CD4-positive, alpha-beta T cell (primary cell): ENCODE data around the gene CYBRD1. TPM values are rescaled to one million over a fixed set of nuclear protein-coding genes. Genes with fewer than 3 reads are reported as not detected.

Experiments used
- ATAC-seq: fragments of 200-7000 bp; cut with Tn5 transposase; one replicate; pipeline ENCODE4 v1.10.0; 2022; ENCODE audit warnings: mild to moderate bottlenecking; ENCODE audit not compliant: poor library complexity
- CTCF ChIA-PET: fragments of 350-600 bp; sonication (Branson Sonifier 250); formaldehyde crosslinking; loops from one replicate; lab custom pipeline; 2021; ENCODE audit warnings: antibody characterized with exemption, inconsistent platforms; lab: Charles Lee
- POLR2A ChIA-PET: fragments of 350-600 bp; sonication (Branson Sonifier 250); formaldehyde crosslinking; loops from one replicate; lab custom pipeline; 2021; ENCODE audit warnings: antibody characterized with exemption, inconsistent platforms; lab: Charles Lee
- DNase-seq, 14 experiments: peaks; one replicate each; pipeline ENCODE4 v3.0.0-alpha.2; 2013 to 2020; ENCODE audit warnings: mixed read lengths in 2 of 14
- H3K27ac ChIP-seq, 2 donors: one replicate each; pipeline versions ENCODE4 v1.5.1 to v1.7.0; 2013; ENCODE audit warnings: low read length in 2 of 2, low read depth in 1 of 2, mild to moderate bottlenecking in 1 of 2
- H3K27me3 ChIP-seq, 2 experiments: 1 replicate in 1 of 2; 2 replicates in 1 of 2; pipeline versions ENCODE4 v1.6.1 to v1.7.0; 2013; ENCODE audit warnings: low read length in 2 of 2, control low read depth in 1 of 2, mild to moderate bottlenecking in 1 of 2, moderate library complexity in 1 of 2; ENCODE audit not compliant: insufficient read depth in 2 of 2, control insufficient read depth in 1 of 2
- H3K36me3 ChIP-seq: one replicate; pipeline ENCODE4 v1.6.1; 2013; ENCODE audit warnings: low read length, control low read depth; ENCODE audit not compliant: insufficient read depth
- H3K4me1 ChIP-seq: one replicate; pipeline ENCODE4 v1.6.1; 2013; ENCODE audit warnings: low read length, control low read depth; ENCODE audit not compliant: insufficient read depth
- H3K4me3 ChIP-seq: one replicate; pipeline ENCODE4 v1.5.1; 2013; ENCODE audit warnings: mild to moderate bottlenecking, low read length, moderate library complexity
- H3K9me3 ChIP-seq, 2 experiments: 1 replicate in 1 of 2; 2 replicates in 1 of 2; pipeline versions ENCODE4 v1.6.1 to v1.7.0; 2013; ENCODE audit warnings: low read length in 2 of 2, mild to moderate bottlenecking in 2 of 2, control low read depth in 1 of 2, moderate library complexity in 1 of 2; ENCODE audit not compliant: control insufficient read depth in 1 of 2, insufficient read depth in 1 of 2
- H3K27ac Mint-ChIP-seq: one replicate; pipeline ENCODE4 v1.8.0; 2020; ENCODE audit warnings: mixed read lengths
- H3K27me3 Mint-ChIP-seq: one replicate; pipeline ENCODE4 v1.8.0; 2021; ENCODE audit warnings: mixed read lengths
- H3K36me3 Mint-ChIP-seq: one replicate; pipeline ENCODE4 v1.8.0; 2021; ENCODE audit warnings: low read depth, mixed read lengths
- H3K4me1 Mint-ChIP-seq: one replicate; pipeline ENCODE4 v1.8.0; 2021; ENCODE audit warnings: low read depth, mixed read lengths
- H3K4me3 Mint-ChIP-seq: one replicate; pipeline ENCODE4 v1.8.0; 2020; ENCODE audit warnings: mild to moderate bottlenecking, mixed read lengths
- H3K9me3 Mint-ChIP-seq: one replicate; pipeline ENCODE4 v1.8.0; 2020; ENCODE audit warnings: mixed read lengths
- intact Hi-C, 2 experiments: fragments of 100-400 bp; cut with DNase I in 1 of 2; cut with micrococcal nuclease in 1 of 2; formaldehyde crosslinking; loops; one replicate each; pipeline versions ENCODE4 v1.15.1 to v1.9.0; 2023 to 2025; cut with DNase I, micrococcal nuclease
- total RNA-seq, 174 experiments: library from RNA in 2 of 174; stranded (reverse) in 2 of 174; gene quantifications; one replicate each; pipeline ENCODE4 v1.2.3 and lab custom pipeline; 2021 to 2026
- TF ChIP-seq, protein P1 (sequence below): fragments of 200-600 bp; IDR thresholded peaks from one replicate; pipeline ENCODE4 v1.8.0; 2022; ENCODE audit warnings: antibody characterized with exemption, mild to moderate bottlenecking

CYBRD1 gene
- total RNA-seq, 2 experiments from 2014 or later, result 0.27 to 0.45 TPM

DNA sequence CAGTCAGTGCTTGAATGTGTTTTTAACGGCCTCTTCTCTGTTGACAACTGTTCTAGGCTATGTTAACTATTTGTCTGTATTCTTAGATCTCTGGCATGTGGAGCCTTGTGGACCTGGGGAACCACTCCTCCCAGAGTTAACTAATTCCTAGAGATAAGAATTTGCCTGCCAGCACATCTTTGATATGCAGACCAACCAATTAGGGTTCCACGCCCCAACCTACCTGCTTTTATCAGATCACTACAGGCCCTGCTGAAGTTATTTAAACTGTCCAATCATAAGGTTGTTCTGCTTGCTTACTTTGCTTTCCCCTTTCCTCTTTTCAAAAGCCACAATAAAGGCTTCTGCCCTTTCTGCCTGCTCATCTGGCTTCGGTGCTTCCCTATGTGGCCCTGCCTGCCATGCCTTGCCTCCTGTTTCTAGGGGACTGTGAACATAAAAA lies 8.5 kb upstream of the CYBRD1 start:
- Mint-ChIP-seq H3K4me3 (no peak overlapping the region), H3K27ac (no peak overlapping the region), H3K4me1 (no peaks in the 10 kb centered on the region), H3K36me3 (no peaks in the 10 kb centered on the region), H3K27me3 (peaks cover 6% of the 10 kb centered on the region), H3K9me3 (no peaks in the 10 kb centered on the region)
- H3K36me3 ChIP-seq, result no peaks in the 10 kb centered on the region
- ATAC-seq (no peak), DNase-seq (no peak)
- TF ChIP-seq, protein P1, sequence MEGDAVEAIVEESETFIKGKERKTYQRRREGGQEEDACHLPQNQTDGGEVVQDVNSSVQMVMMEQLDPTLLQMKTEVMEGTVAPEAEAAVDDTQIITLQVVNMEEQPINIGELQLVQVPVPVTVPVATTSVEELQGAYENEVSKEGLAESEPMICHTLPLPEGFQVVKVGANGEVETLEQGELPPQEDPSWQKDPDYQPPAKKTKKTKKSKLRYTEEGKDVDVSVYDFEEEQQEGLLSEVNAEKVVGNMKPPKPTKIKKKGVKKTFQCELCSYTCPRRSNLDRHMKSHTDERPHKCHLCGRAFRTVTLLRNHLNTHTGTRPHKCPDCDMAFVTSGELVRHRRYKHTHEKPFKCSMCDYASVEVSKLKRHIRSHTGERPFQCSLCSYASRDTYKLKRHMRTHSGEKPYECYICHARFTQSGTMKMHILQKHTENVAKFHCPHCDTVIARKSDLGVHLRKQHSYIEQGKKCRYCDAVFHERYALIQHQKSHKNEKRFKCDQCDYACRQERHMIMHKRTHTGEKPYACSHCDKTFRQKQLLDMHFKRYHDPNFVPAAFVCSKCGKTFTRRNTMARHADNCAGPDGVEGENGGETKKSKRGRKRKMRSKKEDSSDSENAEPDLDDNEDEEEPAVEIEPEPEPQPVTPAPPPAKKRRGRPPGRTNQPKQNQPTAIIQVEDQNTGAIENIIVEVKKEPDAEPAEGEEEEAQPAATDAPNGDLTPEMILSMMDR, result no peak
- no peak overlapping the region for H3K27ac ChIP-seq
- H3K4me1 ChIP-seq, result no peaks in the 10 kb centered on the region
- no peak overlapping the region for H3K4me3 ChIP-seq
- CTCF ChIA-PET, result no interaction called here
- POLR2A ChIA-PET, result no interaction called here
- intact Hi-C loops, result no loop called here
- H3K9me3 ChIP-seq, result no peaks in the 10 kb centered on the region
- H3K27me3 ChIP-seq, result no peaks in the 10 kb centered on the region

DNA sequence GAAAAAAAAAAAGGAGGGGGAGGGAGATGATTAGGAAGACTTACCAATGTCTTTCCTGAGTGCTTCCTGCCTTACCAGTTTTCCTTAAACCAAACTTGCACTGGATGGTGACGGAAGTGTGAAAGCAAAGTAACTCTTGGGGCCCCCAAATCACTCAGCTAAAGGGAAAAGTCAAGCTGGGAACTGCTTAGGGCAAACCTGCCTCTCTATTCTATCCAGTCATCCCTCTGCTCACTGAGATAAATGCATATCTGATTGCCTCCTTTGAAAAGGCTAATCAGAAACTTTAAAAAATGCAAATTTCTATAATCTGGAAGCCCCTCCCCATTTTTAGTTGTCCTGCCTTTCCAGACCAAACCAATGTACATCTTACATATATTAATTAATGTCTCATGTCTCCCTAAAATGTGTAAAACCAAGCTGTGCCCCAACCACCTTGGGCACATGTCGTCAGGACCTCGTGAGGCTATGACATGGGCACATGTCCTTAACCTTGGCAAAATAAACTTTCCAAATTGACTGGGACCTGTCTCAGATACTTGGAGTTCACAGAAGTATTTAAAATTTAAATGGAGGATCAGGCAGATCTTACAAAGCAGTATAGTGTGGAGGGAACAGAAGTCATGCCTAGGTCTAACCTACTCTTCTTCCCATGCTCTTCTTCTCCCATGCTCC lies 7.2 kb upstream of the CYBRD1 start:
- no peak overlapping the region for H3K27ac ChIP-seq
- intact Hi-C loops, result no loop called here
- H3K27ac Mint-ChIP-seq, result no peak overlapping the region
- TF ChIP-seq, protein P1, result no peak
- H3K4me3 Mint-ChIP-seq, result no peak overlapping the region
- no peaks in the 10 kb centered on the region for H3K4me1 ChIP-seq
- H3K27me3 Mint-ChIP-seq, result peaks cover 19% of the 10 kb centered on the region
- ATAC-seq (no peak), DNase-seq (no peak)
- no peak overlapping the region for H3K4me3 ChIP-seq
- H3K36me3 ChIP-seq, result no peaks in the 10 kb centered on the region
- H3K9me3 Mint-ChIP-seq, result no peaks in the 10 kb centered on the region
- H3K4me1 Mint-ChIP-seq, result no peaks in the 10 kb centered on the region
- no peaks in the 10 kb centered on the region for H3K9me3 ChIP-seq
- H3K36me3 Mint-ChIP-seq, result no peaks in the 10 kb centered on the region
- no peaks in the 10 kb centered on the region for H3K27me3 ChIP-seq
- ChIA-PET CTCF (no interaction called here), POLR2A (no interaction called here)

DNA sequence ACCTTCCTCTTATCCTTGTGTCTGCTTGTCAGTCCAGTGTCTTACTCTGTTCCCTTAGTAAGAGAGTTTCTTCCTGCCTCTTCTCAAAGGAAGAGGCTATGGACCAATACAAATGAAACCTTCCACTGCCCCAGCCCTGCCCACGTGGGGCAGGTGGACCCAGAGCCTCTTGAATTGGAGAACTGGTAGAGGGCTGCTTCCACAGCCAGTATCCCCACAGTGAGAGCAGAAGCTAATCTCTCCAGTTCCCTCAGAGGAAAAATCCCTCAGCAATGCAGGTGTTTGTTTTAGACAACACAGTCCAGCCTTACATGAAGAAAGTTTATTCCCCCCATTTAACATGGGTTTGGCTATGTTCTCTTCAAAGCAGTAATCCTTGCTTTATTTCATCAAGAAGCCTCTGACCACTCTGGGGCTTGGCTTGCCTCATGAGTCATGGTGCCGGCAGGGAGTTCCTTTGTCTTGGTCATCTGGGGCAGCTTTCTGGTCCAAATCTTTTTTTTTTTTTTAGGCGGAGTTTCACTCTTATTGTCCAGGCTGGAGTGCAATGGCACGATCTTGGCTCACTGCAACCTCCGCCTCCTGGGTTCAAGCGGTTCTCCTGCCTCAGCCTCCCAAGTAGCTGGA lies 6.5 kb upstream of the CYBRD1 start:
- H3K4me1 Mint-ChIP-seq, result no peaks in the 10 kb centered on the region
- Histone ChIP-seq H3K9me3 (no peaks in the 10 kb centered on the region), H3K36me3 (no peaks in the 10 kb centered on the region), H3K4me3 (no peak overlapping the region), H3K27me3 (peaks cover 0 to 5% of the 10 kb centered on the region in 2 experiments), H3K27ac (no peak overlapping the region), H3K4me1 (no peaks in the 10 kb centered on the region)
- DNase-seq, result no peak
- peaks cover 24% of the 10 kb centered on the region for H3K27me3 Mint-ChIP-seq
- H3K9me3 Mint-ChIP-seq, result no peaks in the 10 kb centered on the region
- ATAC-seq, result no peak
- intact Hi-C loops, result no loop called here
- POLR2A ChIA-PET, result no interaction called here
- H3K27ac Mint-ChIP-seq, result no peak overlapping the region
- H3K36me3 Mint-ChIP-seq, result no peaks in the 10 kb centered on the region
- H3K4me3 Mint-ChIP-seq, result no peak overlapping the region
- TF ChIP-seq, protein P1, result no peak
- CTCF ChIA-PET, result no interaction called here
